ENCODE data around the gene KLK14. TPM values are rescaled to one million over a fixed set of nuclear protein-coding genes. Genes with fewer than 3 reads are reported as not detected.

The KLK14 gene
- total and polyA plus RNA-seq, 2 experiments from 2014 or later, result 0.42 TPM; not detected in 1

- no peak for TF ChIP-seq ZNF462 (CRISPR knock-in tag; IDR thresholded peaks at IDR 0.05)
Measured at GRCh38 chr19:51110666-51110971, 27.9 kb upstream of the KLK14 start (continued).

- Mint-ChIP-seq H3K9me3 (no peaks in the 10 kb centered on the region; the same call in 2 of the 3 replicates), H3K27me3 (ENCODE audit: insufficient read depth, low read depth, poor library complexity) (peaks cover 13% of the 10 kb centered on the region), H3K4me1 (peaks cover 5% of the 10 kb centered on the region), H3K27ac (no peak overlapping the region; the same call in 1 of the 2 replicates), H3K36me3 (ENCODE audit: low read depth) (0 out of 3 replicates have a peak, but pooled peaks cover 4% of the 10 kb centered on the region), H3K4me3 (peak overlapping the region; percentile 98)
- DNase-seq (ENCODE audit: low spot score) (no peak), ATAC-seq (no peak)
- Histone ChIP-seq H3K9me2 (ENCODE audit: insufficient read depth) (no peaks in the 10 kb centered on the region), H3K4me1 (ENCODE audit: insufficient read depth) (peaks cover 8% of the 10 kb centered on the region; the same call in 1 of the 2 replicates), H2AFZ (peak overlapping the region; percentile 88), H4K20me1 (replicated peaks; ENCODE audit: insufficient read depth) (no peaks in the 10 kb centered on the region; the same call in 1 of the 2 replicates), H3K27me3 (ENCODE audit: insufficient read depth) (no peaks in the 10 kb centered on the region), H3K27ac (ENCODE audit: low read depth) (no peak overlapping the region), H3K4me3 (peak overlapping the region; percentile 53), H3K4me2 (peak overlapping the region; percentile 77), H3F3A (replicated peaks; ENCODE audit: low read depth) (no peaks in the 10 kb centered on the region), H3K79me2 (replicated peaks; ENCODE audit: insufficient read depth) (peaks cover 8% of the 10 kb centered on the region; the same call in 1 of the 2 replicates), H3K36me3 (ENCODE audit: insufficient read depth) (no peaks in the 10 kb centered on the region)
- no peak for TF ChIP-seq EZH2 (IDR thresholded peaks at IDR 0.05; ENCODE audit: low read depth, unreplicated experiment)
Measured at GRCh38 chr19:51108805-51109146, 26.1 kb upstream of the KLK14 start.

GRCh38 chr19:51108066-51108804, 25.5 kb upstream of the KLK14 start, which contains the start of gene CTU1:
TSS of gene CTU1 (minus strand) at chr19:51108409. CDS start at chr19:51104569, 3,840 bp downstream.
- peak within 1 kb of the TSS; percentile 88 for H2AFZ ChIP-seq
- peak within 1 kb of the TSS; percentile 95 for H3K4me2 ChIP-seq
- Mint-ChIP-seq H3K4me3 (peak within 1 kb of the TSS; percentile 98), H3K36me3 (ENCODE audit: low read depth) (peaks cover 9% of the 10 kb centered on the region; the same call in 2 of the 3 replicates), H3K27ac (peak within 1 kb of the TSS; percentile 93), H3K4me1 (peaks cover 5% of the 10 kb centered on the region), H3K27me3 (ENCODE audit: insufficient read depth, low read depth, poor library complexity) (peaks cover 13% of the 10 kb centered on the region), H3K9me3 (no peaks in the 10 kb centered on the region; the same call in 2 of the 3 replicates)
- DNase-seq (ENCODE audit: low spot score), result peak; percentile 99
- no peaks in the 10 kb centered on the region for H3K9me2 ChIP-seq (ENCODE audit: insufficient read depth)
- H3K4me1 ChIP-seq (ENCODE audit: insufficient read depth), result peaks cover 8% of the 10 kb centered on the region; the same call in 1 of the 2 replicates
- H3K4me3 ChIP-seq, result peak within 1 kb of the TSS; percentile 81
- peak; percentile 96 for ATAC-seq
- H4K20me1 ChIP-seq (replicated peaks; ENCODE audit: insufficient read depth), result no peaks in the 10 kb centered on the region; the same call in 1 of the 2 replicates
- H3K27ac ChIP-seq (ENCODE audit: low read depth), result no peak within 1 kb of the TSS
- H3K36me3 ChIP-seq (ENCODE audit: insufficient read depth), result no peaks in the 10 kb centered on the region; the same call in 1 of the 2 replicates
- H3K79me2 ChIP-seq (replicated peaks; ENCODE audit: insufficient read depth), result peaks cover 8% of the 10 kb centered on the region
- no peaks in the 10 kb centered on the region for H3K27me3 ChIP-seq (ENCODE audit: insufficient read depth)
- no peaks in the 10 kb centered on the region for H3F3A ChIP-seq (replicated peaks; ENCODE audit: low read depth)
- TF ChIP-seq POLR2AphosphoS5 (IDR thresholded peaks at IDR 0.05; ENCODE audit: low read depth), result peak; percentile 65
